ENCODE measurements around the gene VPS26A. TPM values are rescaled to one million over a fixed set of nuclear protein-coding genes. Genes with fewer than 3 reads are reported as not detected.

VPS26A gene
- total RNA-seq, 2 experiments from 2014 or later: 32.8 to 33.0 TPM

- ATAC-seq (ENCODE audit: poor library complexity) (no peak), DNase-seq (no peak)
- Histone ChIP-seq H3K36me3 (ENCODE audit: insufficient read depth, low read length) (no peaks in the 10 kb centered on the region), H3K27me3 (ENCODE audit: control insufficient read depth in 1 of 2, insufficient read depth in 2 of 2, low read length in 2 of 2) (no peaks in the 10 kb centered on the region), H3K4me3 (ENCODE audit: low read length) (no peak overlapping the region), H3K27ac (ENCODE audit: low read depth in 1 of 2, low read length in 2 of 2) (no peak overlapping the region), H3K9me3 (ENCODE audit: control insufficient read depth in 1 of 2, insufficient read depth in 1 of 2, low read length in 2 of 2) (no peaks in the 10 kb centered on the region), H3K4me1 (ENCODE audit: insufficient read depth, low read length) (no peaks in the 10 kb centered on the region)
- peaks cover 50% of the 10 kb centered on the region for H3K4me1 Mint-ChIP-seq (ENCODE audit: low read depth)
- no peak for TF ChIP-seq CTCF (IDR thresholded peaks at IDR 0.05)
- H3K27me3 Mint-ChIP-seq: no peaks in the 10 kb centered on the region
- intact Hi-C loops (cut with DNase I, micrococcal nuclease): no loop called here
- ChIA-PET CTCF (no interaction called here), POLR2A (no interaction called here)
- H3K36me3 Mint-ChIP-seq (ENCODE audit: low read depth): peaks cover 36% of the 10 kb centered on the region
- H3K27ac Mint-ChIP-seq: no peak overlapping the region
- H3K4me3 Mint-ChIP-seq: no peak overlapping the region
- no peaks in the 10 kb centered on the region for H3K9me3 Mint-ChIP-seq
These were observed 22.8 kb downstream of the VPS26A start for GRCh38 chr10:69146759-69147158.

DNA sequence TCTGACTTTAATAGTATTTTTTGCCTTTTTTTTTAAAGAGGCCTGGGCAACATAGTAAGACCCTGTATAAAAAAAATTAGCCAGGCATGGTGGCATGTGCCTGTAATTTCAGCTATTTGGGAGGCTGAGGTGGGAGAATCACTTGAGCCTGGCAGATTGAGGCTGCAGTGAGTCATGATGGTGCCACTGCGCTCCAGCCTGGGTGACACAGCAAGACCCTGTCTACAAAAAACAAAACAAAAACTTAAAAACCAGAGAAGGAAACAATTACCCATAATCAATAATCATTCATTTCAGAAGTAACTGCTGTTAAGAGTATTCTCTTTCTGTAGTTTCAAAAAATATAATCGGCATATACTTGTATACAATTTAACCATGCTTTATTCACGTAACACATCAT is 28.0 kb downstream of the VPS26A start:
- H3K27ac Mint-ChIP-seq: no peak overlapping the region
- no peak for ATAC-seq (ENCODE audit: poor library complexity)
- no peaks in the 10 kb centered on the region for H3K9me3 ChIP-seq (ENCODE audit: control insufficient read depth in 1 of 2, insufficient read depth in 1 of 2, low read length in 2 of 2)
- peaks cover 3% of the 10 kb centered on the region for H3K36me3 ChIP-seq (ENCODE audit: insufficient read depth, low read length)
- CTCF ChIA-PET: no interaction called here
- H3K9me3 Mint-ChIP-seq: no peaks in the 10 kb centered on the region
- no peaks in the 10 kb centered on the region for H3K27me3 ChIP-seq (ENCODE audit: control insufficient read depth in 1 of 2, insufficient read depth in 2 of 2, low read length in 2 of 2)
- H3K36me3 Mint-ChIP-seq (ENCODE audit: low read depth): peaks cover 30% of the 10 kb centered on the region
- intact Hi-C loops (cut with DNase I, micrococcal nuclease): no loop called here
- POLR2A ChIA-PET: interaction anchor here (0.7 kb wide), 2 partner anchors 241 to 252 kb away, joined by 3 read pairs; no protein-coding TSS in a partner anchor
- no peaks in the 10 kb centered on the region for H3K4me1 ChIP-seq (ENCODE audit: insufficient read depth, low read length)
- H3K27ac ChIP-seq (ENCODE audit: low read depth in 1 of 2, low read length in 2 of 2): no peak overlapping the region
- no peaks in the 10 kb centered on the region for H3K27me3 Mint-ChIP-seq
- no peak overlapping the region for H3K4me3 ChIP-seq (ENCODE audit: low read length)
- no peak overlapping the region for H3K4me3 Mint-ChIP-seq
- DNase-seq: no peak
- peaks cover 24% of the 10 kb centered on the region for H3K4me1 Mint-ChIP-seq (ENCODE audit: low read depth)
- no peak for TF ChIP-seq CTCF (IDR thresholded peaks at IDR 0.05)

- H3K36me3 Mint-ChIP-seq (ENCODE audit: low read depth): peaks cover 41% of the 10 kb centered on the region
- Histone ChIP-seq H3K27ac (ENCODE audit: low read depth in 1 of 2, low read length in 2 of 2) (no peak overlapping the region), H3K27me3 (ENCODE audit: control insufficient read depth in 1 of 2, insufficient read depth in 2 of 2, low read length in 2 of 2) (no peaks in the 10 kb centered on the region), H3K9me3 (ENCODE audit: control insufficient read depth in 1 of 2, insufficient read depth in 1 of 2, low read length in 2 of 2) (no peaks in the 10 kb centered on the region), H3K36me3 (ENCODE audit: insufficient read depth, low read length) (peaks cover 11% of the 10 kb centered on the region), H3K4me1 (ENCODE audit: insufficient read depth, low read length) (no peaks in the 10 kb centered on the region), H3K4me3 (ENCODE audit: low read length) (no peak overlapping the region)
- no peaks in the 10 kb centered on the region for H3K9me3 Mint-ChIP-seq
- CTCF ChIA-PET: no interaction called here
- H3K4me1 Mint-ChIP-seq (ENCODE audit: low read depth): peaks cover 17% of the 10 kb centered on the region
- intact Hi-C loops (cut with DNase I, micrococcal nuclease): no loop called here
- POLR2A ChIA-PET: no interaction called here
- DNase-seq (no peak), ATAC-seq (ENCODE audit: poor library complexity) (no peak)
- no peak overlapping the region for H3K27ac Mint-ChIP-seq
- no peak for TF ChIP-seq CTCF (IDR thresholded peaks at IDR 0.05)
- H3K4me3 Mint-ChIP-seq: no peak overlapping the region
- H3K27me3 Mint-ChIP-seq: no peaks in the 10 kb centered on the region
These were observed 29.2 kb downstream of the VPS26A start for GRCh38 chr10:69153227-69153626.
